ENCODE data around the gene CNNM3.

Gene CNNM3

GRCh38 chr2:96816836-96817702 is 1.0 kb downstream of the CNNM3 start:
- no peak for DNase-seq (ENCODE audit: low read depth in 2 of 2)

- DNase-seq (ENCODE audit: low read depth in 2 of 2), result no peak
These were observed 1.8 kb downstream of the CNNM3 start for GRCh38 chr2:96817882-96818281.

- no peak for DNase-seq (ENCODE audit: low read depth in 2 of 2)
These were observed 3.2 kb downstream of the CNNM3 start for GRCh38 chr2:96819128-96819875.

- no peak for DNase-seq (ENCODE audit: low read depth in 2 of 2)
These were observed 3.9 kb downstream of the CNNM3 start for GRCh38 chr2:96819876-96820511.

GRCh38 chr2:96821113-96821675 is 5.1 kb downstream of the CNNM3 start:
- no peak for DNase-seq (ENCODE audit: low read depth in 2 of 2)

- no peak for DNase-seq (ENCODE audit: low read depth in 2 of 2)
These were observed 6.7 kb downstream of the CNNM3 start for GRCh38 chr2:96822786-96823185.

- no peak for DNase-seq (ENCODE audit: low read depth in 2 of 2)
These were observed 7.1 kb downstream of the CNNM3 start for GRCh38 chr2:96823198-96823597.

GRCh38 chr2:96824079-96824870 is 8.2 kb downstream of the CNNM3 start:
- no peak for DNase-seq (ENCODE audit: low read depth in 2 of 2)

- no peak for DNase-seq (ENCODE audit: low read depth in 2 of 2)
These were observed 9.0 kb downstream of the CNNM3 start for GRCh38 chr2:96825057-96825456.

- DNase-seq (ENCODE audit: low read depth in 2 of 2), result no peak
These were observed 10.6 kb downstream of the CNNM3 start for GRCh38 chr2:96826546-96827278.

- DNase-seq (ENCODE audit: low read depth in 2 of 2), result no peak
These were observed 12.4 kb downstream of the CNNM3 start for GRCh38 chr2:96828436-96828835.

- DNase-seq (ENCODE audit: low read depth in 2 of 2), result no peak
These were observed 12.8 kb downstream of the CNNM3 start for GRCh38 chr2:96828874-96829273.

GRCh38 chr2:96830044-96830562 is 14.0 kb downstream of the CNNM3 start:
- DNase-seq (ENCODE audit: low read depth in 2 of 2), result no peak

- DNase-seq (ENCODE audit: low read depth in 2 of 2), result no peak
These were observed 15.6 kb downstream of the CNNM3 start for GRCh38 chr2:96831679-96832078.

- DNase-seq (ENCODE audit: low read depth in 2 of 2), result no peak
These were observed 16.3 kb downstream of the CNNM3 start for GRCh38 chr2:96832408-96832753.

- no peak for DNase-seq (ENCODE audit: low read depth in 2 of 2)
These were observed 16.9 kb downstream of the CNNM3 start for GRCh38 chr2:96832754-96833507.

GRCh38 chr2:96835830-96836229 is 19.8 kb downstream of the CNNM3 start:
- no peak for DNase-seq (ENCODE audit: low read depth in 2 of 2)

GRCh38 chr2:96837575-96837974 is 21.5 kb downstream of the CNNM3 start:
- no peak for DNase-seq (ENCODE audit: low read depth in 2 of 2)

- no peak for DNase-seq (ENCODE audit: low read depth in 2 of 2)
These were observed 22.6 kb downstream of the CNNM3 start for GRCh38 chr2:96838345-96839292.

All from stimulated activated CD8-positive, alpha-beta memory T cell treated with anti-CD3 and anti-CD28 coated beads, Interleukin-7, amount 100 ng/mL, for 1 hour (primary cell).